Smooth muscle cell (in vitro differentiated cells): ENCODE measurements around the gene KRTAP5-4. TPM values are rescaled to one million over a fixed set of nuclear protein-coding genes. Genes with fewer than 3 reads are reported as not detected.
A peak's percentile ranks its signal among the peaks of the same experiment; 100 is the strongest.

Experiments used
- DNase-seq: peaks from one replicate; lab custom pipeline; 2025; ENCODE audit not compliant: unreplicated experiment; lab: John Stamatoyannopoulos, UW
- H2AFZ ChIP-seq: fragments of 200-600 bp; sonication (generic); 2 replicates; pipeline ENCODE4 v1.6.0; 2016; ENCODE audit warnings: antibody characterized with exemption, low read depth, mild to moderate bottlenecking
- H3F3A ChIP-seq: fragments of 200-600 bp; sonication (generic); 2 replicates; pipeline ENCODE4 v1.6.0; 2017; ENCODE audit warnings: antibody characterized with exemption, low read depth
- H3K27ac ChIP-seq: fragments of 200-600 bp; sonication (generic); 2 replicates; pipeline ENCODE4 v1.5.1; 2016; ENCODE audit warnings: low read depth, mild to moderate bottlenecking
- H3K27me3 ChIP-seq: fragments of 200-600 bp; sonication (generic); 2 replicates; pipeline ENCODE4 v1.6.1; 2016; ENCODE audit warnings: low read depth, mild to moderate bottlenecking
- H3K36me3 ChIP-seq: fragments of 200-600 bp; sonication (generic); 2 replicates; pipeline ENCODE4 v1.5.1; 2016; ENCODE audit warnings: low read depth
- H3K4me1 ChIP-seq: fragments of 200-600 bp; sonication (generic); 2 replicates; pipeline ENCODE4 v1.5.1; 2016; ENCODE audit warnings: low read depth
- H3K4me2 ChIP-seq: fragments of 200-600 bp; sonication (generic); 2 replicates; pipeline ENCODE4 v1.6.0; 2016; ENCODE audit warnings: mild to moderate bottlenecking
- H3K4me3 ChIP-seq: fragments of 200-600 bp; sonication (generic); 2 replicates; pipeline ENCODE4 v1.5.1; 2016; ENCODE audit warnings: mild to moderate bottlenecking
- H3K79me2 ChIP-seq: fragments of 200-600 bp; sonication (generic); 2 replicates; pipeline ENCODE4 v1.6.0; 2016; ENCODE audit warnings: low read depth, mild to moderate bottlenecking
- H3K9ac ChIP-seq: fragments of 200-600 bp; sonication (generic); 2 replicates; pipeline ENCODE4 v1.6.0; 2016; ENCODE audit warnings: low read depth
- H3K9me3 ChIP-seq: fragments of 200-600 bp; sonication (generic); replicated peaks from 2 replicates; pipeline ENCODE4 v1.5.1; 2016; ENCODE audit warnings: low read depth
- H4K20me1 ChIP-seq: fragments of 200-600 bp; sonication (generic); 2 replicates; pipeline ENCODE4 v1.6.0; 2016; ENCODE audit warnings: low read depth
- WGBS: methylation state at CpG from one replicate; pipeline ENCODE4 v1.1.7; 2016; ENCODE audit warnings: low lambda C conversion rate; 5-methylcytosine and 5-hydroxymethylcytosine counted together
- polyA plus RNA-seq: library from polyadenylated mRNA; unstranded; fragments of >200 nt; fragmentation: Nextera tagmentation; extraction: Ambion mirVana; gene quantifications from 2 replicates; pipeline ENCODE4 v1.2.1, GENCODE V29; 2016
- total RNA-seq: library from RNA; depleted of rRNA; stranded (reverse); fragments of >200 nt; gene quantifications from 2 replicates; pipeline ENCODE4 v1.2.3, GENCODE V29; 2014
- TF ChIP-seq, protein P1 (sequence below): fragments of 200-600 bp; sonication (generic); IDR thresholded peaks from 2 replicates; pipeline ENCODE4 v1.5.1; 2017; ENCODE audit warnings: borderline replicate concordance, mild to moderate bottlenecking, antibody characterized with exemption; ENCODE audit not compliant: insufficient read depth, poor library complexity, severe bottlenecking

Gene KRTAP5-4
- total and polyA plus RNA-seq, 2 experiments from 2014 or later, result not detected

- H3K27me3 ChIP-seq, result peaks cover 44% of the 10 kb centered on the region
- TF ChIP-seq, protein P1, sequence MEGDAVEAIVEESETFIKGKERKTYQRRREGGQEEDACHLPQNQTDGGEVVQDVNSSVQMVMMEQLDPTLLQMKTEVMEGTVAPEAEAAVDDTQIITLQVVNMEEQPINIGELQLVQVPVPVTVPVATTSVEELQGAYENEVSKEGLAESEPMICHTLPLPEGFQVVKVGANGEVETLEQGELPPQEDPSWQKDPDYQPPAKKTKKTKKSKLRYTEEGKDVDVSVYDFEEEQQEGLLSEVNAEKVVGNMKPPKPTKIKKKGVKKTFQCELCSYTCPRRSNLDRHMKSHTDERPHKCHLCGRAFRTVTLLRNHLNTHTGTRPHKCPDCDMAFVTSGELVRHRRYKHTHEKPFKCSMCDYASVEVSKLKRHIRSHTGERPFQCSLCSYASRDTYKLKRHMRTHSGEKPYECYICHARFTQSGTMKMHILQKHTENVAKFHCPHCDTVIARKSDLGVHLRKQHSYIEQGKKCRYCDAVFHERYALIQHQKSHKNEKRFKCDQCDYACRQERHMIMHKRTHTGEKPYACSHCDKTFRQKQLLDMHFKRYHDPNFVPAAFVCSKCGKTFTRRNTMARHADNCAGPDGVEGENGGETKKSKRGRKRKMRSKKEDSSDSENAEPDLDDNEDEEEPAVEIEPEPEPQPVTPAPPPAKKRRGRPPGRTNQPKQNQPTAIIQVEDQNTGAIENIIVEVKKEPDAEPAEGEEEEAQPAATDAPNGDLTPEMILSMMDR, result no peak
- H4K20me1 ChIP-seq, result no peaks in the 10 kb centered on the region
- no peaks in the 10 kb centered on the region for H3K36me3 ChIP-seq
- no peak within 1 kb of the TSS for H3K4me3 ChIP-seq
- no peak for DNase-seq
- H2AFZ ChIP-seq, result no peak within 1 kb of the TSS
- 89% methylated on average over 23 of the region's 26 CpGs for WGBS
- H3K4me2 ChIP-seq, result no peak within 1 kb of the TSS
- H3K9me3 ChIP-seq, result no peaks in the 10 kb centered on the region
- H3K9ac ChIP-seq, result no peak within 1 kb of the TSS
- H3K27ac ChIP-seq, result no peak within 1 kb of the TSS
- H3F3A ChIP-seq, result no peaks in the 10 kb centered on the region
- H3K4me1 ChIP-seq, result no peaks in the 10 kb centered on the region
- no peaks in the 10 kb centered on the region for H3K79me2 ChIP-seq
Measured at GRCh38 chr11:1629326-1630185, 7.6 kb upstream of the KRTAP5-4 start, which contains the start of gene KRTAP5-5. Gene KRTAP5-5 (plus strand): TSS chr11:1629775. CDS start chr11:1629841, 66 bp downstream.

DNA sequence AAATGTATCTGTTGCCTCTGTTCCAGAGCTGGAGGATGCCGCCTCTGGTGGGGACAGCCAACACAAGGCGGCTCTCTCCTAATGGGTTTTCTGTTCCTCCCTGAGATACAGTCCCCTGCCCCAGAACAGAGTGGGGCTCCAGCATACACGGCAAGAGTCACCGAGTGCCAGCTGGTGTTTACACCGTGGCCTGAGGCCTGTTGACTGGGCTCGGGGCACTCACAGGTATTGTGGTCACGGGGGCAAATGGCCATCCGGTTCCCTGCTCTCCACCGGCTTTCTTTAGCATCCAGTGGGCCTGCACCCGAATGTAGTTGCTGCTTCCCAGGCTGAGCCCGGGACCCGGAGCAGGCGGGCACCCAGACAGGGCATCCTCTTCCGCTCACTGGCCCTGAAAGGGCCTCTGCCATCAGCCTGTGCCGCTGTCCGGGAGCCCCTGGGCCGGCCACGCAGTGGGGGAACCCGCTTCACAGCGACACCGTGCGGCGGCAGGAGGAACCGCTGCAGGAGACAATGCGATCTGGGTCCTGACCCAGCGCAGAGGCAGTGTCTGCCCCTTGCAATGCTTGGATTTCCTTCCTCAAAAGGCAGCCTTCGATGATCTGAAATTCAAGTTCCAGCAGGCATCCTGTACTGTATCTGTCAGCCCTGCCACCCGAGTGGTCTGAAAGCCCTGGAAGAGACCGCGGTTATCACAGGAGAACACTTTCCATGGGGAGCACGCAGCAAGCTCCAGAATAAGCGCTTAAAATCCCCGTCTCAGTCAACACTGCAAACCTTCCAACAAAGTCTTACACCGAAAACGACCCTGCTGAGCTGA is 6.8 kb upstream of the KRTAP5-4 start:
- TF ChIP-seq, protein P1, result peak; percentile 88
- H3K4me1 ChIP-seq, result no peaks in the 10 kb centered on the region
- H2AFZ ChIP-seq, result no peak overlapping the region
- H3K36me3 ChIP-seq, result no peaks in the 10 kb centered on the region
- no peaks in the 10 kb centered on the region for H3K79me2 ChIP-seq
- H3K9me3 ChIP-seq, result no peaks in the 10 kb centered on the region
- no peak overlapping the region for H3K4me3 ChIP-seq
- H3K9ac ChIP-seq, result no peak overlapping the region
- H4K20me1 ChIP-seq, result no peaks in the 10 kb centered on the region
- H3K4me2 ChIP-seq, result no peak overlapping the region
- H3K27ac ChIP-seq, result no peak overlapping the region
- peaks cover 44% of the 10 kb centered on the region for H3K27me3 ChIP-seq
- no peaks in the 10 kb centered on the region for H3F3A ChIP-seq
- 40% methylated on average over 34 of the region's 35 CpGs for WGBS
- DNase-seq, result peak; percentile 25

DNA sequence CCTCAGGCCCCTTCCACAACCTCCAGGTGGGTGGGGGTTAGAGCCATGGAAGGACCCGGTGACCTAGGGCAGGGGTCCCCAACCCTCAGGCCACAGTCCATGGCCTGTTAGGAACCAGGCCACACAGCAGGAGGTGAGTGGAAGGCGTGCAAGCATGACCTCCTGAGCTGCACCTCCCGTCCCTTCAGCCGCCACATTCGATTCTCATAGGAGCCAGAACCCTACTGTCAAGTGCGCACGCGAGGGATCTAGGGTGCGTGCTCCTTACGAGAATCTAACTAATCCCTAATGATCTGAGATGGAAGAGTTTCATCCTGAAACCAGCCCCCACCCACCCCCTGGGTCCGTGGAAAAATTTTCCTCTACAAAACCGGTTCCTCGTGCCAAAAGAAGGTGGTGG is 3.6 kb upstream of the KRTAP5-4 start:
- H3K4me3 ChIP-seq, result no peak overlapping the region
- no peak for DNase-seq
- no peaks in the 10 kb centered on the region for H4K20me1 ChIP-seq
- no peak overlapping the region for H2AFZ ChIP-seq
- H3K9ac ChIP-seq, result no peak overlapping the region
- H3K9me3 ChIP-seq, result no peaks in the 10 kb centered on the region
- H3K4me1 ChIP-seq, result no peaks in the 10 kb centered on the region
- H3K79me2 ChIP-seq, result no peaks in the 10 kb centered on the region
- H3K27me3 ChIP-seq, result peaks cover 22% of the 10 kb centered on the region
- no peak overlapping the region for H3K4me2 ChIP-seq
- no peak overlapping the region for H3K27ac ChIP-seq
- no peaks in the 10 kb centered on the region for H3F3A ChIP-seq
- H3K36me3 ChIP-seq, result no peaks in the 10 kb centered on the region
- TF ChIP-seq, protein P1, result no peak
- WGBS, result 88% methylated on average over 13 of the region's 13 CpGs
